HCT116 (cell line): ENCODE measurements around the gene RORB. TPM values are rescaled to one million over a fixed set of nuclear protein-coding genes. Genes with fewer than 3 reads are reported as not detected.

ENCODE experiments used
- ATAC-seq: fragments of 200-7000 bp; cut with Tn5 transposase; 2 replicates; pipeline ENCODE4 v1.9.1; 2020; ENCODE audit warnings: mild to moderate bottlenecking, moderate library complexity
- BruUV-seq: library from RNA; stranded (reverse); fragments of 400-500 nt; replicated peaks from 2 replicates; lab custom pipeline; 2021; lab: Mats Ljungman, UMichigan
- CTCF ChIA-PET: fragments of 300-600 bp; sonication (Branson Sonifier 250); formaldehyde crosslinking; loops from one replicate; lab custom pipeline; 2021; ENCODE audit warnings: antibody characterized with exemption; lab: Charles Lee
- POLR2A ChIA-PET: fragments of 300-600, 350-600 bp; sonication (Branson Sonifier 250); formaldehyde crosslinking; loops from one replicate; lab custom pipeline; 2021; ENCODE audit warnings: antibody characterized with exemption; lab: Charles Lee
- RAD21 ChIA-PET, 2 experiments: fragments of 300-600 bp; sonication (Branson Sonifier 250); formaldehyde crosslinking; loops; one replicate each; lab custom pipeline; 2023; ENCODE audit warnings: low total read pairs in 2 of 2; ENCODE audit not compliant: uncharacterized antibody in 2 of 2, unreplicated experiment in 2 of 2, low non-redundant PET in 1 of 2; lab: Charles Lee
- DNase-seq: peaks from one replicate; pipeline ENCODE4 v3.0.0-alpha.2; 2010; ENCODE audit warnings: low read depth, low spot score
- H2AFZ ChIP-seq: fragments of 200-600 bp; shearing (Covaris generic), sonication (generic); 2 replicates; pipeline ENCODE4 v1.6.1; 2017; ENCODE audit warnings: low read depth, mixed run types, mixed read lengths, antibody characterized with exemption, low read length; ENCODE audit not compliant: poor library complexity, severe bottlenecking
- H3K27ac ChIP-seq: 2 replicates; pipeline ENCODE4 v1.5.1; 2012; ENCODE audit warnings: low read depth, low read length
- H3K27me3 ChIP-seq: fragments of 200-600 bp; sonication (generic); 2 replicates; pipeline ENCODE4 v1.6.1; 2016; ENCODE audit warnings: mixed run types, low read length, mixed read lengths; ENCODE audit not compliant: insufficient read depth
- H3K36me3 ChIP-seq, 2 experiments: fragments of 200-500 bp in 1 of 2; fragments of 200-600 bp in 1 of 2; sonication (Bioruptor generic) in 1 of 2; sonication (generic) in 1 of 2; 2 replicates each; pipeline versions ENCODE4 v1.5.1 to v1.6.1; 2014 to 2016; ENCODE audit warnings: low read length in 2 of 2, inconsistent platforms in 1 of 2, mixed read lengths in 1 of 2, mixed run types in 1 of 2; ENCODE audit not compliant: insufficient read depth in 2 of 2, control insufficient read depth in 1 of 2
- H3K4me1 ChIP-seq, 2 experiments: fragments of 200-600 bp in 1 of 2; sonication (generic) in 1 of 2; 2 replicates each; pipeline versions ENCODE4 v1.5.1 to v1.6.1; 2012 to 2017; ENCODE audit warnings: low read length in 2 of 2, inconsistent platforms in 1 of 2, mild to moderate bottlenecking in 1 of 2, mixed read lengths in 1 of 2, mixed run types in 1 of 2, moderate library complexity in 1 of 2; ENCODE audit not compliant: insufficient read depth in 2 of 2, control insufficient read depth in 1 of 2
- H3K4me2 ChIP-seq: fragments of 200-600 bp; sonication (generic); 2 replicates; pipeline ENCODE4 v1.6.1; 2017; ENCODE audit warnings: mixed run types, low read length, mixed read lengths
- H3K4me3 ChIP-seq, 2 experiments: fragments of 200-600 bp in 1 of 2; sonication (generic) in 1 of 2; replicated peaks in 1 of 2; 2 replicates each; pipeline ENCODE4 v1.5.1; 2011 to 2016; ENCODE audit warnings: low read length in 2 of 2, control low read depth in 1 of 2, low read depth in 1 of 2, mild to moderate bottlenecking in 1 of 2, mixed read lengths in 1 of 2, mixed run types in 1 of 2
- H3K79me2 ChIP-seq: fragments of 200-600 bp; sonication (generic); 2 replicates; pipeline ENCODE4 v1.6.1; 2017; ENCODE audit warnings: mild to moderate bottlenecking, mixed run types, low read length, moderate library complexity, mixed read lengths; ENCODE audit not compliant: insufficient read depth
- H3K9ac ChIP-seq: fragments of 200-600 bp; sonication (generic); 2 replicates; pipeline ENCODE4 v1.6.1; 2016; ENCODE audit warnings: low read length, mixed read lengths
- H3K9me2 ChIP-seq: fragments of 200-600 bp; sonication (generic), shearing (Covaris generic); 2 replicates; pipeline ENCODE4 v1.6.1; 2017; ENCODE audit warnings: mixed run types, mild to moderate bottlenecking, moderate library complexity; ENCODE audit not compliant: insufficient read depth
- H3K9me3 ChIP-seq, 2 experiments: fragments of 200-500 bp in 1 of 2; fragments of 200-600 bp in 1 of 2; sonication (Bioruptor generic) in 1 of 2; sonication (generic) in 1 of 2; 2 replicates each; pipeline ENCODE4 v1.6.1; 2014 to 2017; ENCODE audit warnings: low read length in 2 of 2, mixed read lengths in 2 of 2, inconsistent platforms in 1 of 2, low read depth in 1 of 2, mild to moderate bottlenecking in 1 of 2, mixed run types in 1 of 2, moderate library complexity in 1 of 2; ENCODE audit not compliant: control insufficient read depth in 1 of 2, insufficient read depth in 1 of 2
- H4K20me1 ChIP-seq: fragments of 200-600 bp; sonication (generic), shearing (Covaris generic); 2 replicates; pipeline ENCODE4 v1.6.1; 2017; ENCODE audit warnings: mixed run types, mild to moderate bottlenecking, moderate library complexity; ENCODE audit not compliant: insufficient read depth
- CBX3 ChIP-seq: IDR thresholded peaks from 2 replicates; pipeline ENCODE4 v1.6.1; 2012; ENCODE audit warnings: low read depth
- EGR1 ChIP-seq: IDR thresholded peaks from 2 replicates; pipeline ENCODE4 v1.6.1; 2012; ENCODE audit warnings: low read depth
- EZH2phosphoT487 ChIP-seq: fragments of 200-600 bp; IDR thresholded peaks from 2 replicates; pipeline ENCODE4 v1.6.1; 2018; ENCODE audit warnings: antibody characterized with exemption, borderline replicate concordance
- FOSL1 ChIP-seq: IDR thresholded peaks from 2 replicates; pipeline ENCODE4 v1.6.1; 2012; ENCODE audit warnings: low read depth
- JUND ChIP-seq: IDR thresholded peaks from 2 replicates; pipeline ENCODE4 v1.6.1; 2012
- POLR2A ChIP-seq: IDR thresholded peaks from 2 replicates; pipeline ENCODE4 v1.7.0; 2011; ENCODE audit warnings: borderline replicate concordance; ENCODE audit not compliant: insufficient read depth, insufficient read length; ENCODE audit errors: extremely low read depth
- POLR2AphosphoS5 ChIP-seq: IDR thresholded peaks from 2 replicates; pipeline ENCODE4 v1.6.1; 2011; ENCODE audit warnings: mild to moderate bottlenecking, low read depth, low read length, moderate library complexity
- RAD21 ChIP-seq: IDR thresholded peaks from 2 replicates; pipeline ENCODE4 v1.6.1; 2012; ENCODE audit warnings: low read depth, mild to moderate bottlenecking
- SIN3A ChIP-seq: IDR thresholded peaks from 2 replicates; pipeline ENCODE4 v1.6.1; 2012; ENCODE audit warnings: low read depth
- ZNF274 ChIP-seq: fragments of 200-500 bp; sonication (Bioruptor generic); IDR thresholded peaks from 2 replicates; pipeline ENCODE4 v1.6.1; 2014; ENCODE audit warnings: mild to moderate bottlenecking, low read depth, low read length, inconsistent platforms
- intact Hi-C: fragments of 100-400 bp; cut with micrococcal nuclease; formaldehyde crosslinking; loops from 2 replicates; pipeline ENCODE4 v1.10.0; 2022
- total RNA-seq: library from RNA; stranded (reverse); gene quantifications from one replicate; pipeline ENCODE4 v1.2.1, GENCODE V29; 2021; ENCODE audit not compliant: unreplicated experiment
- TF ChIP-seq, protein P1 (sequence below): IDR thresholded peaks from 2 replicates; pipeline ENCODE4 v1.6.1; 2011; ENCODE audit warnings: mild to moderate bottlenecking, low read length, moderate library complexity; ENCODE audit not compliant: insufficient replicate concordance; ENCODE audit errors: extremely low read depth
- TF ChIP-seq, protein P2 (sequence below): IDR thresholded peaks from 2 replicates; pipeline ENCODE4 v1.6.1; 2012
- TF ChIP-seq, protein P3 (sequence below): IDR thresholded peaks from 2 replicates; pipeline ENCODE4 v1.6.1; 2012; ENCODE audit warnings: low read depth

The RORB gene
- total RNA-seq, 1 experiment from 2014 or later = 0.02 TPM

DNA sequence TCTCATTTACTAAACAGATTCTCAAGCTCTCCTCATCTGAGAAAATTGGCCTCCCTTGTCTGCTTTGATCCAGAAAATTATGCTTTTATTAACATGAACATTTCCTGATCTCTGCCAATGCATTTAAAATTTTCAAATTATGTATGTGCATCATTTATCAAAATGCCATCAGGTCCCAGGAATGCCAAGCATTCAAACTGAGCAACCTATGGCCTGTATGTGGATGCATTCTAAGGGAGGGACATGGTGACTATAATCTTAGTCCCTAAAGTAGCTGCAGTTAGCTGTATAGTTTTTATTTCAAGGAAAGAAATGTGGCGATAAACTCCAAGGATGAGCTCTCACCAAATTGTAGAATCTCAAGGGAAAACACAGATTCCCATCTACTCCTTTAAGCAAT, 9.7 kb upstream of the RORB start:
- POLR2A ChIA-PET = no interaction called here
- intact Hi-C loops = no loop called here

More for the DNA sequence above, 9.7 kb upstream of the RORB start:
- Histone ChIP-seq H3K27ac (no peak overlapping the region), H3K36me3 (no peaks in the 10 kb centered on the region), H3K9ac (no peak overlapping the region), H3K9me3 (no peaks in the 10 kb centered on the region), H3K4me2 (no peak overlapping the region), H3K27me3 (no peaks in the 10 kb centered on the region), H3K4me1 (no peaks in the 10 kb centered on the region), H3K79me2 (no peaks in the 10 kb centered on the region), H2AFZ (no peak overlapping the region), H4K20me1 (no peaks in the 10 kb centered on the region), H3K9me2 (no peaks in the 10 kb centered on the region), H3K4me3 (no peak overlapping the region)
- CTCF ChIA-PET = no interaction called here
- RAD21 ChIA-PET = no interaction called here
- BruUV-seq = no TSS peak
- ATAC-seq = no peak
- DNase-seq = no peak
- TF ChIP-seq, protein P1, sequence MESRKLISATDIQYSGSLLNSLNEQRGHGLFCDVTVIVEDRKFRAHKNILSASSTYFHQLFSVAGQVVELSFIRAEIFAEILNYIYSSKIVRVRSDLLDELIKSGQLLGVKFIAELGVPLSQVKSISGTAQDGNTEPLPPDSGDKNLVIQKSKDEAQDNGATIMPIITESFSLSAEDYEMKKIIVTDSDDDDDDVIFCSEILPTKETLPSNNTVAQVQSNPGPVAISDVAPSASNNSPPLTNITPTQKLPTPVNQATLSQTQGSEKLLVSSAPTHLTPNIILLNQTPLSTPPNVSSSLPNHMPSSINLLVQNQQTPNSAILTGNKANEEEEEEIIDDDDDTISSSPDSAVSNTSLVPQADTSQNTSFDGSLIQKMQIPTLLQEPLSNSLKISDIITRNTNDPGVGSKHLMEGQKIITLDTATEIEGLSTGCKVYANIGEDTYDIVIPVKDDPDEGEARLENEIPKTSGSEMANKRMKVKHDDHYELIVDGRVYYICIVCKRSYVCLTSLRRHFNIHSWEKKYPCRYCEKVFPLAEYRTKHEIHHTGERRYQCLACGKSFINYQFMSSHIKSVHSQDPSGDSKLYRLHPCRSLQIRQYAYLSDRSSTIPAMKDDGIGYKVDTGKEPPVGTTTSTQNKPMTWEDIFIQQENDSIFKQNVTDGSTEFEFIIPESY = no peak
- TF ChIP-seq CBX3 (no peak), JUND (no peak), POLR2A (no peak), FOSL1 (no peak), SIN3A (no peak), EGR1 (no peak), EZH2phosphoT487 (no peak), ZNF274 (no peak), RAD21 (no peak), POLR2AphosphoS5 (no peak)
- TF ChIP-seq, protein P2, sequence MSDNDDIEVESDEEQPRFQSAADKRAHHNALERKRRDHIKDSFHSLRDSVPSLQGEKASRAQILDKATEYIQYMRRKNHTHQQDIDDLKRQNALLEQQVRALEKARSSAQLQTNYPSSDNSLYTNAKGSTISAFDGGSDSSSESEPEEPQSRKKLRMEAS = no peak
- TF ChIP-seq, protein P3, sequence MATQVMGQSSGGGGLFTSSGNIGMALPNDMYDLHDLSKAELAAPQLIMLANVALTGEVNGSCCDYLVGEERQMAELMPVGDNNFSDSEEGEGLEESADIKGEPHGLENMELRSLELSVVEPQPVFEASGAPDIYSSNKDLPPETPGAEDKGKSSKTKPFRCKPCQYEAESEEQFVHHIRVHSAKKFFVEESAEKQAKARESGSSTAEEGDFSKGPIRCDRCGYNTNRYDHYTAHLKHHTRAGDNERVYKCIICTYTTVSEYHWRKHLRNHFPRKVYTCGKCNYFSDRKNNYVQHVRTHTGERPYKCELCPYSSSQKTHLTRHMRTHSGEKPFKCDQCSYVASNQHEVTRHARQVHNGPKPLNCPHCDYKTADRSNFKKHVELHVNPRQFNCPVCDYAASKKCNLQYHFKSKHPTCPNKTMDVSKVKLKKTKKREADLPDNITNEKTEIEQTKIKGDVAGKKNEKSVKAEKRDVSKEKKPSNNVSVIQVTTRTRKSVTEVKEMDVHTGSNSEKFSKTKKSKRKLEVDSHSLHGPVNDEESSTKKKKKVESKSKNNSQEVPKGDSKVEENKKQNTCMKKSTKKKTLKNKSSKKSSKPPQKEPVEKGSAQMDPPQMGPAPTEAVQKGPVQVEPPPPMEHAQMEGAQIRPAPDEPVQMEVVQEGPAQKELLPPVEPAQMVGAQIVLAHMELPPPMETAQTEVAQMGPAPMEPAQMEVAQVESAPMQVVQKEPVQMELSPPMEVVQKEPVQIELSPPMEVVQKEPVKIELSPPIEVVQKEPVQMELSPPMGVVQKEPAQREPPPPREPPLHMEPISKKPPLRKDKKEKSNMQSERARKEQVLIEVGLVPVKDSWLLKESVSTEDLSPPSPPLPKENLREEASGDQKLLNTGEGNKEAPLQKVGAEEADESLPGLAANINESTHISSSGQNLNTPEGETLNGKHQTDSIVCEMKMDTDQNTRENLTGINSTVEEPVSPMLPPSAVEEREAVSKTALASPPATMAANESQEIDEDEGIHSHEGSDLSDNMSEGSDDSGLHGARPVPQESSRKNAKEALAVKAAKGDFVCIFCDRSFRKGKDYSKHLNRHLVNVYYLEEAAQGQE = no peak
